ENCODE measurements around the gene USP7.
"Not testable (repeated sequence)": the region's sequence is repeated elsewhere in the genome, so short reads cannot be mapped to it uniquely, and the experiment has no call there.

USP7 gene

DNA sequence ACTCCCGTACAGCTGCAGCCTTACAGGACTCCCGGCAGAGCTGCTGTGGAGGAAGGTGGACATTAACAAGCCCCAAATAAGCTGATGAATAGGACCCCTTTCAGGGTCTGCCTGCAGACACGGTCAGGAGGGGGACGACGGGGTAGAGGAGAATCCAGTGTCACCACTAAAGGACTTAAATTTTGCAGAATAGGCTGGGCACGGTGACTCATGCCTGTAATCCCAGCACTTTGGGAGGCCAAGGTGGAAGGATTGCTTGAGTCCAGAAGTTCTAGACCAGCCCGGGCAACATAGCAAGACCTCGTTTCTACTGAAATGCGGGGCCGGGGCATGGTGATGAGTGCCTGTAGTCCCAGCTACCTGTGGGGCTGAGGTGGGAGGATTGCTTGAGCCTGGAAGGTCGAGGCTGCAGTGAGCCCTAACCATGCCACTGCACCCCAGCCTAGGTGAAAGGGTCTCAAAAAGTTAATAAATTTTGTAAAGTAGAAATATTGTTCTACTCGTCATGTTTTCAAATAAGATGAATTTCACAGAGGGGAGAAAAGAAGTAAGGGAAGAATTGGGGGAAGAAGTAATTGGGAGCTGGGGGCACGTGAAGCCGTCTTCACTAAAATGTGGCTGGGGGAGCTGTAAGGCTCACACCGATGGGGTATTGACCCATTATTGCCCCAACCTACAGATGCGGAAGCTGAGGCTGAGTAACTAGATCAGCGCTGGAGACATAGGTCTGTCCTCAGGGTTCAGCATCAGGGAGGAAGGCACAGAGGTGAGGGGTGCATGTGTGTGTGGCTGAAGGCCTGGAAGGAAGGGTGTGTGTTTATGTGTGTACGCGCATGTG lies 76.9 kb downstream of the USP7 start:
- H3K4me2 ChIP-seq: peak overlapping the region; percentile 87
- H3K4me1 ChIP-seq: peaks cover 80% of the 10 kb centered on the region
- peaks cover 70% of the 10 kb centered on the region for H4K20me1 ChIP-seq
- no peak overlapping the region for H3K9ac ChIP-seq
- H3K4me3 ChIP-seq: no peak overlapping the region
- peaks cover 41% of the 10 kb centered on the region for H3K36me3 ChIP-seq
- no peak overlapping the region for H3K27ac ChIP-seq
- TF ChIP-seq Cebpa-rat (IDR thresholded peaks at IDR 0.05): no peak
- H3K27me3 ChIP-seq: 0 out of 2 replicates have a peak, but pooled peaks cover 3% of the 10 kb centered on the region
- H3K9me3 ChIP-seq: no peaks in the 10 kb centered on the region

GRCh38 chr16:8885674-8886592 lies 77.8 kb downstream of the USP7 start:
- peaks cover 80% of the 10 kb centered on the region for H3K4me1 ChIP-seq
- no peak overlapping the region for H3K4me3 ChIP-seq
- H3K27me3 ChIP-seq: 0 out of 2 replicates have a peak, but pooled peaks cover 3% of the 10 kb centered on the region
- TF ChIP-seq Cebpa-rat (IDR thresholded peaks at IDR 0.05): no peak
- no peaks in the 10 kb centered on the region for H3K9me3 ChIP-seq
- no peak overlapping the region for H3K27ac ChIP-seq
- peaks cover 36% of the 10 kb centered on the region for H3K36me3 ChIP-seq
- H3K9ac ChIP-seq: peak overlapping the region; percentile 55; the same call in 1 of the 2 replicates
- H3K4me2 ChIP-seq: peak overlapping the region; percentile 74
- H4K20me1 ChIP-seq: peaks cover 61% of the 10 kb centered on the region

DNA sequence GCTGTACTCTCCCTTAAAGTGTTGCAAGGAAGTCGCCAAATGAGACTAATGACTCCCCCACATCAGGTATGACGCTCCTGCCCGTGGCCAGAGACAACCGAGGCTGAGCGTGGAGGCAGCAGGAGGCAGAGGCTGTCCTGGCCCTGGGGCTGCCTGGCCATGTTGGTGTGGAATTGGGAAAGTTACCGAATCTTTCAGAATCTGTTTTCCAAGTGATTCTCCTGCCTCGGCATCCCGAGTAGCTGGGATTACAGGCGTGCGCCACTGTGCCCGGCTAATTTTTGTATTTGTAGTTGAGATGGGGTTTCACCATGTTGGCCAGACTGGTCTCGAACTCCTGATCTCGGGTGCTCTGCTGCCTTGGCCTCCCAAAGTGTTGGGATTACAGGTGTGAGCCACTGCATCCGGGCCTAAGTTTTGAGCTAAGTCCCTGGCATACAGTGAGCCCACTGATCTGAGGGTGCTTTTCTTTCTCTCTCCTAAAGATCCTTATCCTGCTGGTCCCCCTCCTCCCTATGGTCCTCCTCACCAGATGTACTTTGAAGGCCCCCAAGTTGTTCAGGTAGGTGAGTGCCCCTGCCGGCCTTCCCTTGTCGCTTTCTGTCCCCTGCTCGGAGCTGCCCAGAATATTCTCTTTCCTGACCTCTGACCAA lies 80.9 kb downstream of the USP7 start:
- Histone ChIP-seq H3K27me3 (0 out of 2 replicates have a peak, but pooled peaks cover 3% of the 10 kb centered on the region), H3K27ac (no peak overlapping the region), H3K36me3 (peaks cover 8% of the 10 kb centered on the region; the same call in 1 of the 2 replicates), H3K9ac (no peak overlapping the region), H3K4me3 (no peak overlapping the region), H4K20me1 (peaks cover 30% of the 10 kb centered on the region), H3K4me2 (no peak overlapping the region), H3K4me1 (peaks cover 74% of the 10 kb centered on the region), H3K9me3 (no peaks in the 10 kb centered on the region)
- no peak for TF ChIP-seq Cebpa-rat (IDR thresholded peaks at IDR 0.05)

DNA sequence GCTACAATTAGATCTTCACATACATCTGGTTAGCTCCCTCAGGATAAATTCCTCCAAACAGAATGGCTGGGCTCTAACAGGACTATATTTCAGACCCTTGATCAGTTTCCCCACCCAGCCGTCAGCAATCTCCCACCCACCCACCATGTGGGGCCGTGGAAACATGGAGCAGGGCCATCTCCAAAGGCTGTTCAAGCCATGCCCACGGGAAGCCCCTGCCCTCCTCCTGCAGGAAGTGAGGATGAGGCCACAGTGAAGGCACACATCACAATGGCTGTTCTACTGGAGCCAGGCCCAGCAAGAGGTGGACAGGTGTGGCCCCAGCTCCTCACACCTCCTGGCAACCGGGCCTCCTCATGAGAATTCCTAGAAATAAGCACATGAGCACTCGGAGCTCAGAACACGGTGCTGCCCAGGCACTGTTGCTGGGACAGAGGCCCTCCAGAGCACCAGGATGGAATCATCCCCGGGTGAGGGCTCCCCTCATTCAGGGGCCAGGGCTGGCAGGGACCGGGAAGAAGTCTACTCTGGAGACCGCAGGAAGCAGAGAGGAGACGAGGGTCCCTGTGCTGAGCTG lies 81.6 kb downstream of the USP7 start, which contains the start of gene LITAFD:
Gene LITAFD (plus strand): TSS at position 311 of the 577 bp plus-strand sequence. CDS start 2,005 bp downstream, outside the sequence.
- 0 out of 2 replicates have a peak within 1 kb of the TSS, but pooled peaks have one; percentile 4 for H3K4me2 ChIP-seq
- peaks cover 69% of the 10 kb centered on the region for H3K4me1 ChIP-seq
- no peak for TF ChIP-seq Cebpa-rat (IDR thresholded peaks at IDR 0.05)

DNA sequence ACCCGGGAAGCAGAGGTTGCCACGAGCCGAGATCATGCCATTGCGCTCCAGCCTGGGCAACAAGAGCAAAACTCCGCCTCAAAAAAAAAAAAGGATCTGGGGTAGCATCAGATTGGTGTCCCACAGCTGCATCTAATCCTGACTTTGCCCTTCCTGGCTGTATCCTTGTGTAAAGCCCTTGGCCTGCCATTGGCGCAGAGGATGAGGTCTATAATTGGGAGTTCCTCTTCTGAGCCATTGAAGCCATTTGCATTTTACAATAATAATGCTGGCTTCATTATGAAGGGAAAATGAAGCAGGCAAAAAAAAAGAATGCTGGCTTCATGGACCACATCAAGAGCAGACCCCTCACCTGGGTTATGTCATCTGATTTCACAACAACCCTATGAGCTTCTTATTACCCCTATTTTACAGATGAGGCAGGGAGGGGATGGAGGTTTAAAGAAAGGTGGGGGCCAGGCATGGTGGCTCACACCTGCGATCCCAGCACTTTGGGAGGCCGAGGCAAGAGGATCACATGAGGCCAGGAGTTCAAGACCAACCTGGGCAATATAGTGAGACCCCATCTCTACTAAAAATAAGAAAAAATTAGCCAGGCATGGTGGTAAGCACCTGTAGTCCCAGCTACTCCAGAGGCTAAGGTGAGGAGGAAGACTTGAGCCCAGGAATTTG lies 82.7 kb downstream of the USP7 start:
- Histone ChIP-seq H4K20me1 (peaks cover 11% of the 10 kb centered on the region), H3K4me1 (peaks cover 57% of the 10 kb centered on the region), H3K9ac (no peak overlapping the region), H3K27me3 (no peaks in the 10 kb centered on the region), H3K4me2 (no peak overlapping the region), H3K27ac (no peak overlapping the region), H3K36me3 (no peaks in the 10 kb centered on the region), H3K4me3 (no peak overlapping the region), H3K9me3 (no peaks in the 10 kb centered on the region)
- TF ChIP-seq Cebpa-rat (IDR thresholded peaks at IDR 0.05): no peak

More for the DNA sequence above, 81.6 kb downstream of the USP7 start, which contains the start of gene LITAFD:
- H3K27me3 ChIP-seq: 0 out of 2 replicates have a peak, but pooled peaks cover 3% of the 10 kb centered on the region
- no peak within 1 kb of the TSS for H3K27ac ChIP-seq
- peaks cover under 1% of the 10 kb centered on the region; the same call in 1 of the 2 replicates for H3K36me3 ChIP-seq
- peaks cover 23% of the 10 kb centered on the region for H4K20me1 ChIP-seq
- H3K4me3 ChIP-seq: no peak within 1 kb of the TSS
- no peak within 1 kb of the TSS for H3K9ac ChIP-seq
- no peaks in the 10 kb centered on the region for H3K9me3 ChIP-seq

GRCh38 chr16:8878523-8878911 lies 85.2 kb downstream of the USP7 start:
- H3K36me3 ChIP-seq: no peaks in the 10 kb centered on the region
- H3K9ac ChIP-seq: no peak overlapping the region
- peak overlapping the region; percentile 1; the same call in 1 of the 2 replicates for H3K4me2 ChIP-seq
- peak overlapping the region; percentile 35; the same call in 1 of the 2 replicates for H3K27ac ChIP-seq
- peaks cover 57% of the 10 kb centered on the region for H3K4me1 ChIP-seq
- H4K20me1 ChIP-seq: no peaks in the 10 kb centered on the region
- H3K27me3 ChIP-seq: no peaks in the 10 kb centered on the region
- TF ChIP-seq Cebpa-rat (IDR thresholded peaks at IDR 0.05): peak; percentile 78
- H3K4me3 ChIP-seq: no peak overlapping the region
- H3K9me3 ChIP-seq: no peaks in the 10 kb centered on the region

DNA sequence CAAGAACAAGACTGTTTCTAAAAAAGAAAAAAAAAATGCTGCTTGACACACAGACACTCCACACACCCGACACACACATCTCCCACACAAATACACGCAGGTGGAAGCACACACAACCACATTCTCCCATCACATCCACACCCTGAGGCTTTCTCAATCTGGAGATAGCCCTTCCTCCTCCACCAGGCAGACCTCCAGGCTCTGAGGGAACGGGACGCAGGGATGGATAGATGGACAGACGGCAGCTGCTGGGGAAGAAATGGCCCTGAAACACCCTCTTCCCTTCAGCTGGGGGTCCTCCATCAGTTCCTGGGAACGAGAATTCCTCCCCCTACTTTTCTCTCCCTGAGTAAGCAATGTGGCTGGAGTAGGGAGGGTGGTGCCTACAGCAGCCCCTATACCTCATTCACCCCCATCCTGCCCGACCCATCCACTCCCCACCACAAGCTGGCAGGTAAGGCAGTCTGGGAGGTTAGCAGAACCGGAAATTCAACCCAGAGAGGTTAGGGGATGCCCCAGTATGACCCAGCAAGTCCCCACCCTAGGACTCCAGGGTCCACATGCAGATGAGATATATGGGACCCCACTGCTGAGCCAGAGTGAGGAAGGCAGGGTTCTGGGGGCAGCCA lies 85.7 kb downstream of the USP7 start:
- no peak overlapping the region for H3K4me3 ChIP-seq
- H3K4me2 ChIP-seq: peak overlapping the region; percentile 1; the same call in 1 of the 2 replicates
- H3K36me3 ChIP-seq: no peaks in the 10 kb centered on the region
- no peak overlapping the region for H3K9ac ChIP-seq
- no peak for TF ChIP-seq Cebpa-rat (IDR thresholded peaks at IDR 0.05)
- peaks cover 62% of the 10 kb centered on the region for H3K4me1 ChIP-seq
- peak overlapping the region; percentile 35; the same call in 1 of the 2 replicates for H3K27ac ChIP-seq
- H3K9me3 ChIP-seq: no peaks in the 10 kb centered on the region
- no peaks in the 10 kb centered on the region for H4K20me1 ChIP-seq
- H3K27me3 ChIP-seq: no peaks in the 10 kb centered on the region

DNA sequence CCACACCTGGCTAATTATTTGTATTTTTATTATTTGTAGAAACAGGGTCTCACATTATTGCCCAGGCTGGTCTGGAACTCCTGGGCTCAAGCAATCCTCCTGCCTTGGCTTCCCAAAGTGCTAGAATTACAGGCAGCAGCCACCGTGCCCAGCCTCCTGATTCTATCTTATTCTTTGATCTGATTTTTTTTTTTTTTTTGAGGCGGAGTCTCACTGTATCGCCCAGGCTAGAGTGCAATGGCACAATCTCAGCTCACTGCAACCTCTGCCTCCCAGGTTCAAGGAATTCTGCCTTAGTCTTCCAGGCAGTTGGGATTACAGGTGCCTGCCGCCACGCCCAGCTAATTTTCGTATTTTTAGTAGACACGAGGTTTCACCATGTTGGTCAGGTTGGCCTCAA lies 88.4 kb downstream of the USP7 start:
- H4K20me1 ChIP-seq, H3K9me3 ChIP-seq, H3K36me3 ChIP-seq, H3K9ac ChIP-seq, H3K27ac ChIP-seq, H3K27me3 ChIP-seq, H3K4me2 ChIP-seq, H3K4me3 ChIP-seq: not testable (repeated sequence)
- H3K4me1 ChIP-seq: peaks cover 67% of the 10 kb centered on the region
